ENCODE measurements around the gene KIRREL3. TPM values are rescaled to one million over a fixed set of nuclear protein-coding genes. Genes with fewer than 3 reads are reported as not detected.

Gene KIRREL3
- polyA plus RNA-seq, 1 of the 3 experiments (the other 2 are of a cell fraction): 3.7 TPM

DNA sequence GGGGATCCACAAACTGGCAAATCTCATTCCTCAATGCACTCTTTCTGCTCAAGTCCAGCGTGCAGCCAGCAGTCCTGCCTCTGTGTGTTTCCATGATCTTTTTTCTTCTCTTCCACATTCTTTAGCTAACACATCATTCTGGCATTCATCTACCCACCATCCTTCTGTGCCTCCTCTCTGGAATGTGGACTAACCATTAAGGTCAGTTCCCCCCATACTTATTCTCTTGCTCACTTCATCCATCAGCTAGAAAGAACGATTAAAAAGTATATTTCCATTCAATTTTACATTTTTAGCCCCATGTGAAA is 7.8 kb downstream of the KIRREL3 start (continued):
- peak; percentile 78 for TF ChIP-seq TCF12 (IDR thresholded peaks at IDR 0.05)
- TF ChIP-seq, protein P1, sequence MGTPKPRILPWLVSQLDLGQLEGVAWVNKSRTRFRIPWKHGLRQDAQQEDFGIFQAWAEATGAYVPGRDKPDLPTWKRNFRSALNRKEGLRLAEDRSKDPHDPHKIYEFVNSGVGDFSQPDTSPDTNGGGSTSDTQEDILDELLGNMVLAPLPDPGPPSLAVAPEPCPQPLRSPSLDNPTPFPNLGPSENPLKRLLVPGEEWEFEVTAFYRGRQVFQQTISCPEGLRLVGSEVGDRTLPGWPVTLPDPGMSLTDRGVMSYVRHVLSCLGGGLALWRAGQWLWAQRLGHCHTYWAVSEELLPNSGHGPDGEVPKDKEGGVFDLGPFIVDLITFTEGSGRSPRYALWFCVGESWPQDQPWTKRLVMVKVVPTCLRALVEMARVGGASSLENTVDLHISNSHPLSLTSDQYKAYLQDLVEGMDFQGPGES (IDR thresholded peaks at IDR 0.05; ENCODE audit: low read depth, low read length): no peak
- TF ChIP-seq GATA2 (CRISPR knock-in tag; IDR thresholded peaks at IDR 0.05): no peak
- TF ChIP-seq, protein P2, sequence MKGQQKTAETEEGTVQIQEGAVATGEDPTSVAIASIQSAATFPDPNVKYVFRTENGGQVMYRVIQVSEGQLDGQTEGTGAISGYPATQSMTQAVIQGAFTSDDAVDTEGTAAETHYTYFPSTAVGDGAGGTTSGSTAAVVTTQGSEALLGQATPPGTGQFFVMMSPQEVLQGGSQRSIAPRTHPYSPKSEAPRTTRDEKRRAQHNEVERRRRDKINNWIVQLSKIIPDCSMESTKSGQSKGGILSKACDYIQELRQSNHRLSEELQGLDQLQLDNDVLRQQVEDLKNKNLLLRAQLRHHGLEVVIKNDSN (IDR thresholded peaks at IDR 0.05; ENCODE audit: borderline replicate concordance, low read depth): no peak
- TF ChIP-seq SMC3 (IDR thresholded peaks at IDR 0.05; ENCODE audit: low read depth, low read length): no peak
- no peak for TF ChIP-seq ELF1 (IDR thresholded peaks at IDR 0.05)
- TF ChIP-seq, protein P3, sequence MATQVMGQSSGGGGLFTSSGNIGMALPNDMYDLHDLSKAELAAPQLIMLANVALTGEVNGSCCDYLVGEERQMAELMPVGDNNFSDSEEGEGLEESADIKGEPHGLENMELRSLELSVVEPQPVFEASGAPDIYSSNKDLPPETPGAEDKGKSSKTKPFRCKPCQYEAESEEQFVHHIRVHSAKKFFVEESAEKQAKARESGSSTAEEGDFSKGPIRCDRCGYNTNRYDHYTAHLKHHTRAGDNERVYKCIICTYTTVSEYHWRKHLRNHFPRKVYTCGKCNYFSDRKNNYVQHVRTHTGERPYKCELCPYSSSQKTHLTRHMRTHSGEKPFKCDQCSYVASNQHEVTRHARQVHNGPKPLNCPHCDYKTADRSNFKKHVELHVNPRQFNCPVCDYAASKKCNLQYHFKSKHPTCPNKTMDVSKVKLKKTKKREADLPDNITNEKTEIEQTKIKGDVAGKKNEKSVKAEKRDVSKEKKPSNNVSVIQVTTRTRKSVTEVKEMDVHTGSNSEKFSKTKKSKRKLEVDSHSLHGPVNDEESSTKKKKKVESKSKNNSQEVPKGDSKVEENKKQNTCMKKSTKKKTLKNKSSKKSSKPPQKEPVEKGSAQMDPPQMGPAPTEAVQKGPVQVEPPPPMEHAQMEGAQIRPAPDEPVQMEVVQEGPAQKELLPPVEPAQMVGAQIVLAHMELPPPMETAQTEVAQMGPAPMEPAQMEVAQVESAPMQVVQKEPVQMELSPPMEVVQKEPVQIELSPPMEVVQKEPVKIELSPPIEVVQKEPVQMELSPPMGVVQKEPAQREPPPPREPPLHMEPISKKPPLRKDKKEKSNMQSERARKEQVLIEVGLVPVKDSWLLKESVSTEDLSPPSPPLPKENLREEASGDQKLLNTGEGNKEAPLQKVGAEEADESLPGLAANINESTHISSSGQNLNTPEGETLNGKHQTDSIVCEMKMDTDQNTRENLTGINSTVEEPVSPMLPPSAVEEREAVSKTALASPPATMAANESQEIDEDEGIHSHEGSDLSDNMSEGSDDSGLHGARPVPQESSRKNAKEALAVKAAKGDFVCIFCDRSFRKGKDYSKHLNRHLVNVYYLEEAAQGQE (IDR thresholded peaks at IDR 0.05; ENCODE audit: low read depth, low read length): no peak; the same call in 1 of the 2 replicates
- no peak for TF ChIP-seq MXI1 (IDR thresholded peaks at IDR 0.05; ENCODE audit: low read depth, low read length)
- TF ChIP-seq, protein P4, sequence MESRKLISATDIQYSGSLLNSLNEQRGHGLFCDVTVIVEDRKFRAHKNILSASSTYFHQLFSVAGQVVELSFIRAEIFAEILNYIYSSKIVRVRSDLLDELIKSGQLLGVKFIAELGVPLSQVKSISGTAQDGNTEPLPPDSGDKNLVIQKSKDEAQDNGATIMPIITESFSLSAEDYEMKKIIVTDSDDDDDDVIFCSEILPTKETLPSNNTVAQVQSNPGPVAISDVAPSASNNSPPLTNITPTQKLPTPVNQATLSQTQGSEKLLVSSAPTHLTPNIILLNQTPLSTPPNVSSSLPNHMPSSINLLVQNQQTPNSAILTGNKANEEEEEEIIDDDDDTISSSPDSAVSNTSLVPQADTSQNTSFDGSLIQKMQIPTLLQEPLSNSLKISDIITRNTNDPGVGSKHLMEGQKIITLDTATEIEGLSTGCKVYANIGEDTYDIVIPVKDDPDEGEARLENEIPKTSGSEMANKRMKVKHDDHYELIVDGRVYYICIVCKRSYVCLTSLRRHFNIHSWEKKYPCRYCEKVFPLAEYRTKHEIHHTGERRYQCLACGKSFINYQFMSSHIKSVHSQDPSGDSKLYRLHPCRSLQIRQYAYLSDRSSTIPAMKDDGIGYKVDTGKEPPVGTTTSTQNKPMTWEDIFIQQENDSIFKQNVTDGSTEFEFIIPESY (IDR thresholded peaks at IDR 0.05; ENCODE audit: borderline replicate concordance, low read depth): no peak; the same call in 1 of the 2 replicates
- TF ChIP-seq, protein P5, sequence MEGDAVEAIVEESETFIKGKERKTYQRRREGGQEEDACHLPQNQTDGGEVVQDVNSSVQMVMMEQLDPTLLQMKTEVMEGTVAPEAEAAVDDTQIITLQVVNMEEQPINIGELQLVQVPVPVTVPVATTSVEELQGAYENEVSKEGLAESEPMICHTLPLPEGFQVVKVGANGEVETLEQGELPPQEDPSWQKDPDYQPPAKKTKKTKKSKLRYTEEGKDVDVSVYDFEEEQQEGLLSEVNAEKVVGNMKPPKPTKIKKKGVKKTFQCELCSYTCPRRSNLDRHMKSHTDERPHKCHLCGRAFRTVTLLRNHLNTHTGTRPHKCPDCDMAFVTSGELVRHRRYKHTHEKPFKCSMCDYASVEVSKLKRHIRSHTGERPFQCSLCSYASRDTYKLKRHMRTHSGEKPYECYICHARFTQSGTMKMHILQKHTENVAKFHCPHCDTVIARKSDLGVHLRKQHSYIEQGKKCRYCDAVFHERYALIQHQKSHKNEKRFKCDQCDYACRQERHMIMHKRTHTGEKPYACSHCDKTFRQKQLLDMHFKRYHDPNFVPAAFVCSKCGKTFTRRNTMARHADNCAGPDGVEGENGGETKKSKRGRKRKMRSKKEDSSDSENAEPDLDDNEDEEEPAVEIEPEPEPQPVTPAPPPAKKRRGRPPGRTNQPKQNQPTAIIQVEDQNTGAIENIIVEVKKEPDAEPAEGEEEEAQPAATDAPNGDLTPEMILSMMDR (IDR thresholded peaks at IDR 0.05): no peak
- peak; percentile 63; the same call in 1 of the 2 replicates for TF ChIP-seq TAF1 (IDR thresholded peaks at IDR 0.05; ENCODE audit: borderline replicate concordance, low read depth, low read length)

All from SK-N-SH (cell line).